Measurements from ENCODE around the gene BCDIN3D.

Gene BCDIN3D

DNA sequence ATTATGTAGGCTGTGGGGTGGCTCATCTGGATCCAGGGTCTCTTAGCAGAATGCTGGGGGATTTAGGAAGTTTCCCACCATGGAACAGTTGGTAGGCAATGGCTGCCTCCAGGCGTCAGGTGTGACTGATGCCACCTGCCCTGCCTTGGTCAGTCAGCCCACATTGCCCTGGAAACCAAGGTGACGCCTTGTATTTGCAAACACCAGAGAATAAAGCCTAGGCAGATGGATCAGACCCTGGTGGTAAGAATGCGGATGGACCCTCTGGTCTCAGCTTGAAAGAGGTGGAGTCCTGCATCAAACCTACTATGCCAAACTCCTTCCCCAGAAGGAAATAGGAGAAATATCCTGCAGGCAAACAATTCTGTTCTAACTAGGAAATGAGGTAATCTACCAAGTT, 52.9 kb downstream of the BCDIN3D start:
- H3K27ac ChIP-seq, result no peak overlapping the region
- TF ChIP-seq ZFX (IDR thresholded peaks at IDR 0.05; ENCODE audit: borderline replicate concordance), result no peak
- TF ChIP-seq, protein P1, sequence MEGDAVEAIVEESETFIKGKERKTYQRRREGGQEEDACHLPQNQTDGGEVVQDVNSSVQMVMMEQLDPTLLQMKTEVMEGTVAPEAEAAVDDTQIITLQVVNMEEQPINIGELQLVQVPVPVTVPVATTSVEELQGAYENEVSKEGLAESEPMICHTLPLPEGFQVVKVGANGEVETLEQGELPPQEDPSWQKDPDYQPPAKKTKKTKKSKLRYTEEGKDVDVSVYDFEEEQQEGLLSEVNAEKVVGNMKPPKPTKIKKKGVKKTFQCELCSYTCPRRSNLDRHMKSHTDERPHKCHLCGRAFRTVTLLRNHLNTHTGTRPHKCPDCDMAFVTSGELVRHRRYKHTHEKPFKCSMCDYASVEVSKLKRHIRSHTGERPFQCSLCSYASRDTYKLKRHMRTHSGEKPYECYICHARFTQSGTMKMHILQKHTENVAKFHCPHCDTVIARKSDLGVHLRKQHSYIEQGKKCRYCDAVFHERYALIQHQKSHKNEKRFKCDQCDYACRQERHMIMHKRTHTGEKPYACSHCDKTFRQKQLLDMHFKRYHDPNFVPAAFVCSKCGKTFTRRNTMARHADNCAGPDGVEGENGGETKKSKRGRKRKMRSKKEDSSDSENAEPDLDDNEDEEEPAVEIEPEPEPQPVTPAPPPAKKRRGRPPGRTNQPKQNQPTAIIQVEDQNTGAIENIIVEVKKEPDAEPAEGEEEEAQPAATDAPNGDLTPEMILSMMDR (IDR thresholded peaks at IDR 0.05), result no peak

DNA sequence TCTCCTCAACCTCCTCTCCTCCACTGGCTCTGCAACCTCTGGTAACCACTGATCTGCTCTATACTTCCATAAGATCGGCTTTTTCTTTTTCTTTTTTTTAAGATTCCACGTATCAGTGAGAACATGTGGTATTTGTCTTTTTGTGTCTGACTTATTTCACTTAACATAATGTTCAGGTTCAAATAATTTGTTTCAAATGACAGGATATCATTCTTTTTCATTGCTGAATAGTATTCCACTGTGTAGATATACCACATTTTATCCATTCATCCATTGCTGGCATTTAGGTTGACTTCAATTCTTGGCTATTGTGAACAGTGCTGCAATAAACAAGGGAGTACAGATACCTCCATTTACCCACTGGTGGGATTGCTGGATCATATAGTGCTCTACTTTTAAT, 55.2 kb downstream of the BCDIN3D start:
- no peak overlapping the region for H3K27ac ChIP-seq
- no peak for TF ChIP-seq ZFX (IDR thresholded peaks at IDR 0.05; ENCODE audit: borderline replicate concordance)
- TF ChIP-seq, protein P1 (IDR thresholded peaks at IDR 0.05), result no peak
